Endothelial cell of coronary artery (primary cell): ENCODE measurements around the gene UQCC2. TPM values are rescaled to one million over a fixed set of nuclear protein-coding genes. Genes with fewer than 3 reads are reported as not detected.

ENCODE experiments used
- total RNA-seq: library from RNA; depleted of rRNA; stranded (reverse); fragments of >200 nt; gene quantifications from 2 replicates; pipeline ENCODE4 v1.2.3, GENCODE V29; 2014

The UQCC2 gene
- total RNA-seq, result 23.2 and 23.3 TPM in 2 replicates

GRCh38 chr6:33711140-33712129, at the start of gene UQCC2:
TSS of gene UQCC2 (minus strand) at chr6:33711700. CDS start at chr6:33711686, 14 bp downstream.

GRCh38 chr6:33746651-33747100, 35.2 kb upstream of the UQCC2 start, which contains the start of gene IP6K3:
TSS of gene IP6K3 (minus strand) at chr6:33746905. CDS start at chr6:33735476, 11,429 bp downstream.

Other genes starting within 250 kb of the UQCC2 start
- 16.8 and 24.3 TPM in 2 replicates for gene BAK1, start 131.4 kb downstream of the UQCC2 start, total RNA-seq
- gene ITPR3, start 90.4 kb downstream of the UQCC2 start, total RNA-seq, result 45.8 and 54.4 TPM in 2 replicates
- not detected in 2 replicates for gene IP6K3, start 35.2 kb upstream of the UQCC2 start, total RNA-seq
- gene LEMD2, start 77.4 kb upstream of the UQCC2 start, total RNA-seq, result 33.0 and 57.7 TPM in 2 replicates
- gene MLN, start 92.3 kb upstream of the UQCC2 start, total RNA-seq, result not detected in 2 replicates